ELF-1 (cell line): ENCODE data around the gene CD28.
A peak's percentile ranks its signal among the peaks of the same experiment; 100 is the strongest.
"Not testable (repeated sequence)": the region's sequence is repeated elsewhere in the genome, so short reads cannot be mapped to it uniquely, and the experiment has no call there.

Source experiments
- DNase-seq: peaks from one replicate; pipeline ENCODE4 v3.0.0-alpha.2; 2016; ENCODE audit warnings: low read depth, low spot score

Gene CD28

GRCh38 chr2:203685789-203686420 is 20.5 kb upstream of the CD28 start:
- DNase-seq: no peak

- DNase-seq: no peak
Observed at GRCh38 chr2:203687165-203687564, 19.3 kb upstream of the CD28 start.

- peak; percentile 14 for DNase-seq
Observed at GRCh38 chr2:203688798-203689197, 17.6 kb upstream of the CD28 start.

DNA sequence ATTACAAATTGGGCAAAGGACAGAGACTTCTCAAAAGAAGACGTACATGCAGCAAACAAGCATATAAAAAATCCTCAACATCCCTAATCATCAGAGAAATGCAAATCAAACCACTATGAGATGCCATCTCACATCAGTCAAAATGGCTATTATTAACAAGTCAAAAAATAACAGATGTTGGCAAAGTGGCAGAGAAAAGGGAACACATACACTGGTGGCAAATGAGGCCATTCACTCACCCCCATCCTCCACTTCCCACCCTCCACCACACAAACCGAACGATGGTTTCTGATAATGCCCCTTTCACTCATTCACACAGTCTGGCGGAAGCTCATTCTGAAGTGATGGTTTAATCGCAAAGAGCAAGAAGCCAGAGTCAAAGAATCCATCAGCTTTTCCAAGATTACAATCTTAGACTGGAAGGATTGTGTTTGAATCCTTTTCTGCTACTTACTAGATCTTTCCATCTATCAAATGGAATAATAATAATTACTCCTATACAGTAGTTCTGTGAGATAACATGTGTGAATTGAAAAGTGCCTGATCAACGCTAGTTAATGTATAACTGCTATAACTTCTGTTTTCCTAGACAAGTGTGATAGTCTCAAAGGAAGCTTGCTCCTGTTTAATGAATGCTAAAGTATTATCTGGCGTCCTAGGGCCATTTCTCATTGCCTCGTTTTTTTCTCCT is 16.9 kb upstream of the CD28 start:
- DNase-seq: no peak

GRCh38 chr2:203690117-203690431 is 16.4 kb upstream of the CD28 start:
- no peak for DNase-seq

DNA sequence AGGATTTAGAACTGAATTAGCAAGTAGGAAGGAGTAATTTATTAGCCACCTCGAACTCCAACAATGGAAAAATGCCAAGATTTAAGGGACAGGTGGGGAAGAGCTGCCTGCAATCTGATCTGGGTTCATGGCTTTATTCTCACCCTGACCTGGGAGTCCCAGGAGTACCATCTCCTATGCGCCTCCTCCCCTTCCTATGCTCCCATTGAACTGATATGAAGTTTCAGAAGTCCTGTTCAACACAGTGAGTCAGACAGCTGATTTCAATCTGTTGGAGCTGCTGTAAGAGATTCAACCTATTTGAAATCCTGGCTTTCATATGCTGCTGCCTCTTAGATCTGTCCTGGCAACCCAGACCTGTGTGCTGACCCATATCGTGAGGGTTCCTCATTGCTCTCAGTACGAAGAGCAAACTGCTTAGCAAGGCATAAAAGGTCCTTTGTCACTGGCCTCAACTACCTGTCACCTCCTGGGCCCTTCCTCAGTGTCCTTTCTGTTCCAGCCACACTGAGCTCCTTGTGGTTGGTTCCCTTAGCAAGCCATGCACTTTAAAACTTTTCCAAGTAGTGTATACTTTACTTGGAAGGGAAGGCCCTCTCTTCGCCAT is 15.9 kb upstream of the CD28 start:
- no peak for DNase-seq

DNA sequence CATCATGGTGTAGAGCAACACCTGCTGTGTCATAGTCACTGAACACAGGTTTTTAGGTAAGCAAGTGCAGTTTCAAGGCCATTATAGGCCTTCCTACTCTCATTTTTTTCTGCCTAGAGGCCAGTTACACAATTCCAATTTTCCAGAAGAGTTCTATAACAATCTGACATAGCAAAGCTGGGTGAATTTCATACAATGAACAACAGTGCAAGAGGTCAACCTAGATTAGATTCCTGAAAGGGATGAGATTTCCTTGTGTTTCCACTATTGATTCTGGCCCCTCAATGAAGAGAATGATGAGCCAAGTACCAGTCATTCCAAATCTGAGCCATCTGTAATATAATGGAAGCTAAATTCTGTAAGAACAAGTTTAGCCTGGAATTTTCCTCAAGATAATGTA is 15.3 kb upstream of the CD28 start:
- DNase-seq: no peak

DNA sequence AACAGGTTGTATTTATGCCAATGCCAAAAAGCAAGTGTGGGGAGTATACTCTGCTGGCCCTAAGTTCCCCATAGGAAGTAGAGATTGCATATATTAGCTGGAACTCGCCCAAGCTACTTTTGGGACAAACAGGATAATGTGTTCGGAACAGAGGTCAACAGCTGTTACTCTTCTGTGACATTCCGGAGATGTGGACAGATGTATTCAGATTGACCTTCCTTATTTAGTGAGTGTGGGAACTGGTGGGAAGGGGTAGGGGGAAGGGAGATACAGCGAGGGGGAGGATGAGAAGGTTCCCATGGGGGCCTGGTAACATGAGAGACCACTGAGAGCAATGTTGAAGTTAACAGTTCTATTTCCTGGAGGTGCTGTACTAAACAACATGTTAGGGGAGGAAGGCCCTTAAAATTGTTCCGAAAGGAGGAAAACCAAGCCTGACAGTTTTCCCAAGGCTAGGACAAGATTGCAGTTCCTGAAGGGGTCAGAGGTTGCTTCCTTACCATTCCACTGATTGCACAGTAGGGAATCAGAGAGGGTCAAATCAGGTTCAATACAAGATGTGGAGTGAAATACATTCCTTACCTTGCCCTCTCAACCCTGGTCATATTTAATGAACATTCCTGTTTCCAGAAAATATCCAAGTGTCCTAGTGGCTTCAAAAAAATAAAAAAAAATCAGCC is 14.3 kb upstream of the CD28 start:
- DNase-seq: no peak

DNA sequence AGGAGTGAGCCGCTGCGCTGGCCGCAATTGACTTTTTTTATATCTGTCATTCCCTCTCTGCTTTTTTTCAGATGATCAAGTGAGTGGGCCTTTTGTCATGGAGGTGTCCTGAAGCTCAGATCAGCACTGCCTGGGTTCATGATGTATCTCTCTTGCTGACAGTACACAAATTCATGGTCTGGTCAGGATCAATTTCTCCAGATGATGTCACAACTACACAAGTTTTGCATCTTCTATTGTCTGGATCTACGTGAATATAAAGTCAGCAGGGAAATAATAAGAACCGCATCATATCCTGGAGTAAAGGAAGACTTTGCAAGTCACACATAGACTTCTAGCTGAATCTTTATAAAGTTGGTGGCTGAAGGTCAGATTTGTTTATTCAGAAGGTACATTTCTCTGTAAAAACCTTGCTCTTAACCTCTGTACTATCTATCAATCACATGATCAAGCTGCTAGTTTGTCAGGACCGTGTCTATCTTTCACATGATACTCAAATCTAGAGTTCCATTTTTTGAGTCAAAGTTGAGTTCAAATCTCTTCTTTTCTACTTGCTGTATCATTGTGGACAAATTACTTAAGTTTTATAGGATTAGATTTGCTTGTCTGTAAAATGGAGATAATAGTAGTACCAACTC is 13.1 kb upstream of the CD28 start:
- no peak for DNase-seq

DNA sequence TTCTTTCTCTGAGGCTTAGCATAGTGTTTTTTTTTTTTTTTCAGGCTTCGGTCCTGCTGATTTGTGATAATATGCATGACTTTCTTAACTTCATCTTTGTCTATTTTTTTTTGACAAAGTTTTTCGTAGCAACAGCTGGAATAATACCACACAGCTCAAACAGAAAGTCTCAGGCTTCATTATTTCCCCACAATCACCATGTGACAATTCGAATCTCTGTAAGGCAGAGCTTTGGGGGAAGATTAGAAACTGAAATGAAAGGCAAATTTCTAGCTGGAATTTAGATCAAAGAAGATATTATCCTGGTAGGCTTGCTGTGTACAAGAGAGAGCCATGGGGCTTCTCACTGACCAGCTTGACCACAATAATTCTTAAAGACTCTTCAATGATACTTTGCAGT is 12.2 kb upstream of the CD28 start:
- DNase-seq: no peak

DNA sequence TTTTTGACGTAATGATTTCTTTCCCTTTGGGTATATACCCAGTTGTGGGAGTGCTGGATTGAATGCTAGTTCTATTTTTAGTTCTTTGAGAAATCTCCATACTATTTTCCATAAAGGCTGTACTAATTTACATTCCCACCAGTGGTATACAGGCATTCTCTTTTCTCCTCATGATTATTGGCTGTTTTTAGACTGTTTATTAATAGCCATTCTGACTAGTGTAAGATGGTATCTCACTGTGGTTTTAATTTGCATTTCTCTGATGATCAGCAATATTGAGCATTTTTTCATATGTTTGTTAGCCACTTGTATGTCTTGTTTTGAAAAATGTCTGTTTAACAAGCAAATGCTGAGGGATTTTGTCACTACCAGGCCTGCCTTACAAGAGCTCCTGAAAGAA is 9.2 kb upstream of the CD28 start:
- DNase-seq: no peak

DNA sequence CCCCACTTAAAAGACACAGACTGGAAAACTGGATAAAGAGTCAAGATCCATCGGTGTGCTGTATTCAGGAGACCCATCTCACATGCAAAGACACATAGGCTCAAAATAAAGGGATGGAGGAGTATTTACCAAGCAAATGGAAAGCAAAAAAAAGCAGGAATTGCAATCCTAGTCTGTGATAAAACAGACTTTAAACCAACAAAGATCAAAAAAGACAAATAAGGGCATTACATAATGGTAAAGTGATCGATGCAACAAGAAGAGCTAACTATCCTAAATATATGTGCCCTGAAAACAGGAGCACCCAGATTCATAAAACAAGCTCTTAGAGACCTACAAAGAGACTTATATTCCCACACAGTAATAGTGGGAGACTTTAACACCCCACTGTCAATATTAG is 8.7 kb upstream of the CD28 start:
- not testable (repeated sequence) for DNase-seq

DNA sequence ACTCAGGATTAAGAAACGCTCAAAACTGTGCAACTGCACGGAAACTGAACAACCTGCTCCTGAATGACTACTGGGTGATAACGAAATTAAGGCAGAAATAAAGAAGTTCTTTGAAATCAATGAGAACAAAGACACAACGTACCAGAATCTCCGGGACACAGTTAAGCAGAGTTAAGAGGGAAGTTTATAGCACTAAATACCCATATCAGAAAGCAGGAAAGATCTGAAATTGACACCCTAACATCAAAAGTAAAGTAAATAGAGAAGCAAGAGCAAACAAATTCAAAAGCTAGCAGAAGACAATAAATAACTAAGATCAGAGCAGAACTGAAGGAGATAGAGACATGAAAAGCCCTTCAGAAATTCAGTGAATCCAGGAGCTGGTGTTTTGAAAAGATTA is 8.0 kb upstream of the CD28 start:
- not testable (repeated sequence) for DNase-seq

- no peak for DNase-seq
Observed at GRCh38 chr2:203704430-203704829, 2.0 kb upstream of the CD28 start.

- DNase-seq: no peak
Observed at GRCh38 chr2:203705178-203705577, 1.3 kb upstream of the CD28 start.

DNA sequence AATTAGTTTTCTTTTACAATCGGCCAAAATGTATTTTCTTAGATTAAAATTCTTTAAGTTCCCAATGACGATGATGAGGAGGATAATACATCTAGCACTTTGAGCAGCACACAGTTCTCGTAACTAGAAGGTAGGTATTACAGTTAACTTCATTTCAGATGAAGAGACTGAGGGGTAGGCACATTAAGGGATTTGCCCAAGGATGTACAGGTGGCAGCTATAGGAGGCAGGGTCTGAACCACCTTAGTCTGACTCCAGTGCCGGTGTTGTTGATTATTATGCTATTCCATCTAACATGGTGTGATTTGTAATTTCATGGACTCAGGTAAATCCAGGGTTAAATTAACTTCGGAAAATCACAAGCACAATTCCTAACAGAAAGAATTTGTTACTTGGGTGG is 1.1 kb downstream of the CD28 start:
- no peak for DNase-seq

DNA sequence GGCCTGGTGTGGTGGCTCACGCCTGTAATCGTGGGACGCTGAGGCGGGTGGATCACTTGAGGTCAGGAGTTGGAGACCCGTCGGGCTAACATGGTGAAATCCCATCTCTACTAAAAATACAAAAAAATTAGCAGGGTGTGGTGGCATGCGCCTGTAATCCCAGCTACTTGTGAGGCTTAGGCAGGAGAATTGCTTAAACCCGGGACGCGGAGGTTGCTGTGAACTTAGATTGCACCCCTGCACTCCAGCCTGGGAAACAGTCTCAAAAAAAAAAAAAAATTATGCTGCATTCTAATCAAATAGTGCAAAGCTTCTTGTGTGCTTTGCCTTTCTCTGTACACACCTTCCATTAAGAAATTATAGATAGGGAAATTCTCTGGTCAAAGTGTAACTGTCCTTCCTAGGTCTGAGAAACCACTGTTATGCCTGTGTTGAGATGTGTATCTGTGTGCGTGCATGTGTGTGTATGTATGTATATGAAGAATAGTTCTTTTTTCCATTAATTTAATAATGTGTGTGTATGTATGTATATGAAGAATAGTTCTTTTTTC is 2.5 kb downstream of the CD28 start:
- no peak for DNase-seq

DNA sequence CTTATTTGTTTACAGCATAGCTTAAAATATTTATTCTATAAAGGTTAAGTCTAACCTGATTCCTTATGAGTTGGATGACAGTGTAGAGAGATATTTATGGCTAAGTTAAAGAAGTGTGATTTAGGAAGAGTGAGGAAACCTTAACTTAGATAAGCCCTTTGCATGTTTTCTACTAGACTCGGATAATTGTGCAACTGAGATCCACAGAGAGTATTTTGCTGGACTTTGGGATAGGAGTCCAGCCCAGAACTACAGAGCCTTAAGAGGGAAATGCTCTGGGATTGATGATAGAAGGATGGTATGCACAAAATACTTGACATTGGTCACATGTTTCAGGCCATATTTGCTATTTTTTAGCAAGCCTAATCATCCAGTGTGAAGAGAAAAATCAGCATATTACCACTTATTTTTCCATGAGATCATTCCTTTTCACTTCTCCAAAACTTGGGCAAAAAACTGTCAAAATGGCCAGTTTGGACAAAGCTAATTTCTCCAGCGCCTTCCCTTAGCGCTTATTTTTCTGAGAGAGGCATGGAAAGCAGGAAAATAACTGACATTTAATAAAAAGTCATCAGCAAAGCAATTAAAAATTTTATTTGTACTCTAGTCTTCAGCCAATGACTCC is 3.1 kb downstream of the CD28 start:
- no peak for DNase-seq

GRCh38 chr2:203710226-203710625 is 3.8 kb downstream of the CD28 start:
- DNase-seq: no peak

DNA sequence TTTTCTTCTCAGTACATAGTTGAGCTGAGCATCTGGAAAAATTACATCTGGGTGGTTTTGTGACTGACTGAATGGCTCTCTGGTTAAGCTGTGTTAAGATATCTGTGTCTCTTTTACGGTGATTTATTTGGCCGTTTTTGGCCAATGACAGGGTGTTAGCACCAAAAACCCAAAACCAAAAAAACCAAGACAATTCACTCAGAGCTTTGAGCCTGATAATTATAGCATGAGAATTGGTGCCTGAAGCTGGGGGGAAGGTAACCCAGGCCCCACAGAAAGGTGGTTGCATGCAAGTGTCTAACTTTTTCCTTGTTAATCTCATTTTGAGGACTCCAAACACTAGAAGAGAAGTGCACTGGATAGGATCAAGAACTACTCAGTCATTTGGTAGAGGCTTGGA is 4.5 kb downstream of the CD28 start:
- DNase-seq: no peak

DNA sequence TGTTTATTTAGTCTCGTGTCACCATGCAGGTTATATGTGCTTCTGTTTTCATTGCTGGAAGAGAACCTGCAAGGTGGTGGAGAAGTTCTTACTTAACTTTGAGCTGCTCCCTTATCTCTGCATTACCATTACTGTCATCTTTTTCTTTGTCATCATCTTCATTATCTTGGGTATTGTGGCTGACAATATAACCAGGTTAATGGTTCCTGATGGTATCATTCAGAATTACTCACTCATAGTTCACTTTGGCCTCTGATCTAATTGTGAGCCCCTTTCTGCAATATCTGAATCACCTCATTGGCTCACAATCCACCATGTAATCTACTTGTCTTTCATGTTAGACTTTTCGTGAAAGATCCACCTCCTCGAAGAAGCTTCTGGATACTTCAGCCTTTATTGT is 5.0 kb downstream of the CD28 start:
- no peak for DNase-seq

GRCh38 chr2:203713381-203713780 is 6.9 kb downstream of the CD28 start:
- no peak for DNase-seq
